ENCODE measurements around the gene STXBP1. TPM values are rescaled to one million over a fixed set of nuclear protein-coding genes. Genes with fewer than 3 reads are reported as not detected.

Gene STXBP1
- total and polyA plus RNA-seq, 4 donors, result 19.2 to 65.8 (median 46.7) TPM

DNA sequence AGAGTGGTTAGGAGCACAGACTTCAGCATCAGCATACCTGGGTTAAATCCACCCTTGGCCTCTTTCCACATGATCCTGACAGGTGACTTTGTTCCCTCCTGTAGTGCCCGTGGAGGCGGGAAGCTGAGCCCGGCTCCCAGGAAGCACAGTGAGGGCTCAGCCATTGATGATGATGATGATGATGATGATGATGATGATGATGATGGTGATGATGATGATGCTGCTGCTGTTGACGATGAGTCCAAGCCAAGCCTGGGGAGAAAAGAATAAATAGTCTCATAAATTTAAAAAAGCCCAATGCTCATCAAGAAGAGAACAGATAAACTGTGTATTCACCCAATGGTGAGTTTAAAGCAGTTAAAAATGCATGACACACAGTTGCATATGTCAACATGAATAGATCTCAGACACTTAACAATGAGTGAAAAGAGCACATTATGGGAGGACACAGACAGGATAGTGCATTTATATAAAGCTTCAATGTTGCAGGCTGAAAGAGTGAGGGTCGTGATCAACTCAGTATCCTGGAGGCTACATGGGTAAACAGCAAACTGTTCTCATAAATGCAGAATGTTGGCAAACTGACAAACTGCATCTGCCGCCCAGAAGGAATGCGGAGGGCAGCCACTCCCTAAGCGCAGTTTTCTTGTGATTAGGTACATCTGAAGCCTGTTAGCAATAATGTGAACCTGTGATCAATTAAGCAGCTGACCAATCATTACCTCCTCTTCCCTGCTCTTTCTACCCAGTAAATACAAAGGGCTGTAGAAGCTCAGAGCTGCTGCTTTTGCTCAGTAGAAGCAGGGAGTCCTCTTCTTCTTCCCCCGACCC lies 83.0 kb downstream of the STXBP1 start:
- Histone ChIP-seq H3K4me3 (no peak overlapping the region), H3K27me3 (ENCODE audit: control insufficient read depth in 3 of 3, insufficient read depth in 3 of 3, low read length in 2 of 3) (no peaks in the 10 kb centered on the region), H3K9ac (ENCODE audit: insufficient read depth in 1 of 2, low read length in 2 of 2) (no peak overlapping the region), H3K4me1 (ENCODE audit: control insufficient read depth in 5 of 5, insufficient read depth in 5 of 5, low read length in 5 of 5) (peaks cover 0 to 4% (median 0%) of the 10 kb centered on the region in 5 donors), H3K27ac (ENCODE audit: low read depth in 1 of 2, low read length in 1 of 2) (no peak overlapping the region), H3K9me3 (ENCODE audit: control insufficient read depth in 4 of 4, insufficient read depth in 3 of 4, low read length in 3 of 4) (no peaks in the 10 kb centered on the region), H3K36me3 (ENCODE audit: control insufficient read depth in 4 of 4, insufficient read depth in 4 of 4, low read length in 4 of 4) (peaks cover 0 to 15% (median 4%) of the 10 kb centered on the region in 4 donors)
- ATAC-seq (ENCODE audit: insufficient read depth, low FRiP score), result no peak
- TF ChIP-seq, protein P1, sequence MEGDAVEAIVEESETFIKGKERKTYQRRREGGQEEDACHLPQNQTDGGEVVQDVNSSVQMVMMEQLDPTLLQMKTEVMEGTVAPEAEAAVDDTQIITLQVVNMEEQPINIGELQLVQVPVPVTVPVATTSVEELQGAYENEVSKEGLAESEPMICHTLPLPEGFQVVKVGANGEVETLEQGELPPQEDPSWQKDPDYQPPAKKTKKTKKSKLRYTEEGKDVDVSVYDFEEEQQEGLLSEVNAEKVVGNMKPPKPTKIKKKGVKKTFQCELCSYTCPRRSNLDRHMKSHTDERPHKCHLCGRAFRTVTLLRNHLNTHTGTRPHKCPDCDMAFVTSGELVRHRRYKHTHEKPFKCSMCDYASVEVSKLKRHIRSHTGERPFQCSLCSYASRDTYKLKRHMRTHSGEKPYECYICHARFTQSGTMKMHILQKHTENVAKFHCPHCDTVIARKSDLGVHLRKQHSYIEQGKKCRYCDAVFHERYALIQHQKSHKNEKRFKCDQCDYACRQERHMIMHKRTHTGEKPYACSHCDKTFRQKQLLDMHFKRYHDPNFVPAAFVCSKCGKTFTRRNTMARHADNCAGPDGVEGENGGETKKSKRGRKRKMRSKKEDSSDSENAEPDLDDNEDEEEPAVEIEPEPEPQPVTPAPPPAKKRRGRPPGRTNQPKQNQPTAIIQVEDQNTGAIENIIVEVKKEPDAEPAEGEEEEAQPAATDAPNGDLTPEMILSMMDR (IDR thresholded peaks at IDR 0.05; ENCODE audit: control extremely low read depth, extremely low read depth), result no peak
- DNase-seq, result peak; percentile 28 to 56 (median 37)
- whole genome bisulfite sequencing, 2 donors, result 77 to 84% methylated on average over 9 of the region's 9 CpGs

DNA sequence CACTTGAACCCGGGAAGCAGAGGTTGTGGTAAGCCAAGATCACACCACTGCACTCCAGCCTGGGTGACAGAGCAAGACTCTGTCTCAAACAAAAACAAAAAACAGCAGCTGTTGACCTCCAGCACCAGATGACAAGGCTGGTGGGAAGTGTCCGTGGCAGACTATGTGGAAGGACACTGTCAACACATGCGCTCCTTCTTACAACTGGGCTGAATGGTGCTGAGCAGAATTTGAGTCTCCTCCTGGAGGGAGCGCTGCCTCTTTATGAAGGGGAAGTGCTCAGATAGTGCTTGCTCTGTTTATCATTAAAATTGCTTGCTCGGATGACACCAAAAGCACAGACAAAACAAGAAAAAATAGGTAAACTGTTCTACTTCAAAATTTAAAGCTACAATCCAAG lies 85.5 kb downstream of the STXBP1 start:
- Histone ChIP-seq H3K27me3 (ENCODE audit: control insufficient read depth in 3 of 3, insufficient read depth in 3 of 3, low read length in 2 of 3) (no peaks in the 10 kb centered on the region), H3K9me3 (ENCODE audit: control insufficient read depth in 4 of 4, insufficient read depth in 3 of 4, low read length in 3 of 4) (no peaks in the 10 kb centered on the region), H3K4me3 (no peak overlapping the region), H3K4me1 (ENCODE audit: control insufficient read depth in 5 of 5, insufficient read depth in 5 of 5, low read length in 5 of 5) (peaks cover 0 to 4% (median 0%) of the 10 kb centered on the region in 5 donors), H3K9ac (ENCODE audit: insufficient read depth in 1 of 2, low read length in 2 of 2) (no peak overlapping the region), H3K36me3 (ENCODE audit: control insufficient read depth in 4 of 4, insufficient read depth in 4 of 4, low read length in 4 of 4) (peaks cover 0 to 4% (median 2%) of the 10 kb centered on the region in 4 donors), H3K27ac (ENCODE audit: low read depth in 1 of 2, low read length in 1 of 2) (no peak overlapping the region)
- 81 to 88% methylated on average over 5 of the region's 5 CpGs for WGBS, 2 donors
- ATAC-seq (ENCODE audit: insufficient read depth, low FRiP score), result no peak
- TF ChIP-seq, protein P1 (IDR thresholded peaks at IDR 0.05; ENCODE audit: control extremely low read depth, extremely low read depth), result no peak
- no peak for DNase-seq

- DNase-seq (no peak), ATAC-seq (ENCODE audit: insufficient read depth, low FRiP score) (no peak)
- TF ChIP-seq, protein P1 (IDR thresholded peaks at IDR 0.05; ENCODE audit: control extremely low read depth, extremely low read depth), result no peak
- Histone ChIP-seq H3K4me3 (no peak overlapping the region), H3K9ac (ENCODE audit: insufficient read depth in 1 of 2, low read length in 2 of 2) (no peak overlapping the region), H3K27me3 (ENCODE audit: control insufficient read depth in 3 of 3, insufficient read depth in 3 of 3, low read length in 2 of 3) (no peaks in the 10 kb centered on the region), H3K36me3 (ENCODE audit: control insufficient read depth in 4 of 4, insufficient read depth in 4 of 4, low read length in 4 of 4) (peaks cover 0 to 4% (median 0%) of the 10 kb centered on the region in 4 donors), H3K27ac (ENCODE audit: low read depth in 1 of 2, low read length in 1 of 2) (no peak overlapping the region), H3K9me3 (ENCODE audit: control insufficient read depth in 4 of 4, insufficient read depth in 3 of 4, low read length in 3 of 4) (no peaks in the 10 kb centered on the region), H3K4me1 (ENCODE audit: control insufficient read depth in 5 of 5, insufficient read depth in 5 of 5, low read length in 5 of 5) (peaks cover 0 to 4% (median 0%) of the 10 kb centered on the region in 5 donors)
- WGBS, 2 donors, result 92 to 96% methylated on average over 5 of the region's 5 CpGs
Observed at GRCh38 chr9:127698386-127698785, 86.3 kb downstream of the STXBP1 start.
